Pancreas (tissue), 10 donors: Measurements from ENCODE around the gene ABCC8. TPM values are rescaled to one million over a fixed set of nuclear protein-coding genes. Genes with fewer than 3 reads are reported as not detected.

Experiments
- ATAC-seq, 4 donors: fragments of 200-7000 bp; cut with Tn5 transposase; one replicate each; pipeline versions ENCODE4 v1.8.0 to v1.9.1; 2020; ENCODE audit warnings: mild to moderate bottlenecking in 4 of 4, moderate library complexity in 4 of 4
- DNase-seq, 6 donors: peaks; one replicate each; pipeline ENCODE4 v3.0.0-alpha.2; 2020
- FAIRE-seq: peaks from 2 replicates; lab custom pipeline; 2012; peaks lifted over from hg19 to GRCh38; lab: Jason Lieb, UNC
- H3K27ac ChIP-seq, 4 donors: fragments of 200-600 bp; sonication (generic); 1 replicate in 3 of 4; 2 replicates in 1 of 4; pipeline versions ENCODE4 v1.5.0 to v1.8.0; 2020
- H3K27me3 ChIP-seq, 4 donors: fragments of 200-600 bp; one replicate each; pipeline ENCODE4 v1.8.0; 2021
- H3K36me3 ChIP-seq, 3 donors: fragments of 200-600 bp; sonication (generic) in 1 of 3; one replicate each; pipeline versions ENCODE4 v1.5.0 to v1.8.0; 2020 to 2021
- H3K4me1 ChIP-seq, 3 donors: fragments of 200-600 bp; one replicate each; pipeline ENCODE4 v1.8.0; 2021
- H3K4me3 ChIP-seq, 4 donors: fragments of 200-600 bp; sonication (generic) in 2 of 4; one replicate each; pipeline versions ENCODE4 v1.5.0 to v1.8.0; 2020 to 2021
- H3K9me3 ChIP-seq, 4 donors: fragments of 200-600 bp; one replicate each; pipeline ENCODE4 v1.8.0; 2021
- CTCF ChIP-seq, 4 donors: fragments of 200-600 bp; sonication (generic) in 3 of 4; IDR thresholded peaks; one replicate each; pipeline versions ENCODE4 v1.5.0 to v1.8.0; 2021; ENCODE audit warnings: antibody characterized with exemption in 4 of 4
- WGBS, 2 donors: extraction: QIAGEN DNeasy Blood & Tissue Kit; methylation state at CpG; one replicate each; pipeline ENCODE4 v1.1.7; 2013; 5-methylcytosine and 5-hydroxymethylcytosine counted together
- intact Hi-C, 3 donors: fragments of 100-400 bp; cut with DNase I; formaldehyde crosslinking; loops; one replicate each; pipeline versions ENCODE4 v1.11.1 to v1.14.2; 2022
- polyA plus RNA-seq, 2 donors: library from polyadenylated mRNA; stranded (reverse); fragments of 200-250 nt; gene quantifications; one replicate each; pipeline ENCODE4 v1.2.3, GENCODE V29; 2013
- total RNA-seq, 6 donors: library from RNA; stranded (reverse); fragmentation: NEBNext Ultra II Directional in 4 of 6; extraction: Animal tissue kit (Norgen Biotek cat#: 25700) in 4 of 6; gene quantifications; one replicate each; pipeline versions ENCODE4 v1.2.1 to v1.2.4, GENCODE V29; 2021 to 2023
- donor health status: healthy with polysubstance abuse.
- donor health status: DM: no; HTN: no; CAD: no; lungs with moderate emphysema.
- donor health status: DM: no; HTN: no; CAD: no.
- donor health status: control.
- donor health status: control.
- donor health status: Bipolar disorder and iron deficiency.
- donor health status: DM: yes; HTN: yes; CAD: no.
- donor health status: DM: no; HTN: no; CAD: no.
- donor health status: DM: no; HTN: no; CAD: no.
- donor health status: DM: yes; HTN: yes; CAD: no.

Gene ABCC8
- total and polyA plus RNA-seq, 8 donors = 14.9 to 917 (median 53.2) TPM

GRCh38 chr11:17494019-17494418, 17.4 kb upstream of the ABCC8 start:
- Histone ChIP-seq H3K4me3 (no peak overlapping the region), H3K27ac (no peak overlapping the region), H3K4me1 (no peaks in the 10 kb centered on the region), H3K36me3 (no peaks in the 10 kb centered on the region), H3K27me3 (no peaks in the 10 kb centered on the region), H3K9me3 (no peaks in the 10 kb centered on the region)
- no peak for FAIRE-seq
- peak in 2 of 4 donors; percentile 38 to 40 for ATAC-seq
- intact Hi-C loops = loop anchor here in 1 of 3 donors (10.0 kb wide), 1 partner anchor 99 kb away; no protein-coding TSS in a partner anchor
- WGBS, 2 donors = 57 to 60% methylated on average over 6 of the region's 6 CpGs
- TF ChIP-seq CTCF (IDR thresholded peaks at IDR 0.05) = no peak
- peak in 1 of 6 donors; percentile 30 for DNase-seq

GRCh38 chr11:17490938-17491337, 14.3 kb upstream of the ABCC8 start:
- 83 to 89% methylated on average over 4 of the region's 4 CpGs for WGBS, 2 donors
- intact Hi-C loops = loop anchor here in 1 of 3 donors (10.0 kb wide), 1 partner anchor 96 kb away; no protein-coding TSS in a partner anchor
- DNase-seq = no peak

GRCh38 chr11:17490232-17490631, 13.6 kb upstream of the ABCC8 start:
- DNase-seq (no peak), ATAC-seq (no peak), FAIRE-seq (no peak)
- Histone ChIP-seq H3K27me3 (no peaks in the 10 kb centered on the region), H3K4me3 (no peak overlapping the region), H3K27ac (no peak overlapping the region), H3K36me3 (no peaks in the 10 kb centered on the region), H3K9me3 (no peaks in the 10 kb centered on the region), H3K4me1 (no peaks in the 10 kb centered on the region)
- 90 to 91% methylated on average over 6 of the region's 6 CpGs for WGBS, 2 donors
- intact Hi-C loops = loop anchor here in 1 of 3 donors (10.0 kb wide), 1 partner anchor 95 kb away; no protein-coding TSS in a partner anchor
- TF ChIP-seq CTCF (IDR thresholded peaks at IDR 0.05) = no peak

More at GRCh38 chr11:17490938-17491337, 14.3 kb upstream of the ABCC8 start:
- Histone ChIP-seq H3K9me3 (no peaks in the 10 kb centered on the region), H3K4me3 (no peak overlapping the region), H3K36me3 (no peaks in the 10 kb centered on the region), H3K4me1 (no peaks in the 10 kb centered on the region), H3K27me3 (no peaks in the 10 kb centered on the region), H3K27ac (no peak overlapping the region)
- ATAC-seq = no peak
- no peak for FAIRE-seq
- no peak for TF ChIP-seq CTCF (IDR thresholded peaks at IDR 0.05)

- intact Hi-C loops = loop anchor here in 1 of 3 donors (10.0 kb wide), 1 partner anchor 95 kb away; no protein-coding TSS in a partner anchor
- TF ChIP-seq CTCF (IDR thresholded peaks at IDR 0.05) = no peak
- FAIRE-seq (no peak), DNase-seq (no peak), ATAC-seq (no peak)
- Histone ChIP-seq H3K9me3 (no peaks in the 10 kb centered on the region), H3K4me1 (no peaks in the 10 kb centered on the region), H3K27me3 (no peaks in the 10 kb centered on the region), H3K27ac (no peak overlapping the region), H3K36me3 (no peaks in the 10 kb centered on the region), H3K4me3 (no peak overlapping the region)
- 75 to 86% methylated on average over 5 of the region's 5 CpGs for WGBS, 2 donors
Measured at GRCh38 chr11:17489751-17490150, 13.1 kb upstream of the ABCC8 start.

GRCh38 chr11:17488563-17488962, 11.9 kb upstream of the ABCC8 start:
- no peak overlapping the region for H3K4me3 ChIP-seq
- H3K4me1 ChIP-seq = no peaks in the 10 kb centered on the region
- ATAC-seq (no peak), DNase-seq (no peak), FAIRE-seq (no peak)
- 82 to 90% methylated on average over 1 of the region's 1 CpG for WGBS, 2 donors
- H3K27me3 ChIP-seq = no peaks in the 10 kb centered on the region
- no peaks in the 10 kb centered on the region for H3K9me3 ChIP-seq
- no peak for TF ChIP-seq CTCF (IDR thresholded peaks at IDR 0.05)
- intact Hi-C loops = no loop called here
- no peaks in the 10 kb centered on the region for H3K36me3 ChIP-seq
- no peak overlapping the region for H3K27ac ChIP-seq
